ENCODE data around the gene SHH.

SHH gene

DNA sequence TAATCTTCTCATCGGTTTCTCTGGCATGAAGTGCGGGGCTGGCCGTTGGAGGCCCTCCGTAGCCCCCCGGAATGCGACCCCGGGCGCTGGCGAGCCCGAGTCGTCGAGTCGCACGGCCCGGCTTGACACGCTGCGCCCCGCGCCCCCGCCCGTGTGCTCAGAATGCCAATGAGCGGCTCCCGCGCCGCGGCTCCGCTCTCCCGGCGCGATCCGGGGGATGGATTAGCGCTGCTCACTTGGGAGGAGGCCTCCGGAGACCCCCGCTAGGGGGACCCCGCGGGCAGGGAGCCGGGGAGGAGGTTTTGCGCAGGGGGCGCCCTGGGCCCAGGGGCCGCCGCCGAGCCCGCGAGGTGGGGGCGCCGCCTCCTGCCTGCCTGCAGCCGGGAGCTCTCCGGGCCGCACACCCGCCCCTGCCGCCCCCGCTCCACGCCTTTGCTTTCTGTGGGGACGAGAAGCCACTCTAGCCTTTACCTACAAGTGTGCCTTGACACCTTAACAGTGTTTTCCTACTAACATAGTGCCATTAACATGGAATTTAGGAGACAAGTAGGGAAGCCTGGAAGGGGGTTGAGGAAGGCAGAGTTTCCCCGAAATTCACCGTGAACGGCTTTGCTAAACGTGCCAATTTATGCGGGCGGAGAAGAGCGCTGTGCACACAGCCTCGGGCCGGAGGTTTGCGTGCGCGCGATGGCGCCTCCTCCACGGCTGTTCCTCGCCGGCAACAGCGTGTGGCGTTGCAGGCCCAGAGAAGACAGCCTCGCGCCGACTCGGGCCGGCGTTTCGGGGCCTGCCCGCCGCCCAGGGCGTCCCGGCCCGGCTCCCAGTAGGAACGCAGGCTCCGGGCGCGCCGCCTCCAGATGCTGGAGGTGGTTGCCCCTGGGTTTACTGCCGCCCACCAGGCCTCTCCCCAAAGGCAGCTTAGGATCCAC is 7.1 kb downstream of the SHH start:
- DNase-seq = peak; percentile 72

DNA sequence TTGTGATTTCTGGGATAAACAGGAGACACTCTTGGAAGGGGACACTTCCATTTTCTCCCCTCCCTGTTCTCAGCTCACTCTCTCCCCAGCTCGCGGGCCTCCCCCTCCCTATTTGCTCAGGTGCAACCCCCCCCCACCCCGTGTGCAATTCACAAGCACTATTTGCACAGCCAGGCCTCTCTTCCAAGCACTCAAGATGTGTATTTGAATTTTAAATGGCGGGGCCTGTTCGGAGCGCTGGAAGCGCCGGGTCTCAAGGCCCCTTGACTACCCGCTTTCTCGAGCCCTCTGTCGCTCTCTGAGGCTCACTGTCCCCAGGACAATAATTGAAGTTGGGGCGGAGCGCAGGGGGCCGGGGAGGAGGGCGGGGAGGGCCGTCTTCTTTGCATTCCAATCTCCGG is 7.8 kb downstream of the SHH start:
- peak; percentile 43 for DNase-seq

DNA sequence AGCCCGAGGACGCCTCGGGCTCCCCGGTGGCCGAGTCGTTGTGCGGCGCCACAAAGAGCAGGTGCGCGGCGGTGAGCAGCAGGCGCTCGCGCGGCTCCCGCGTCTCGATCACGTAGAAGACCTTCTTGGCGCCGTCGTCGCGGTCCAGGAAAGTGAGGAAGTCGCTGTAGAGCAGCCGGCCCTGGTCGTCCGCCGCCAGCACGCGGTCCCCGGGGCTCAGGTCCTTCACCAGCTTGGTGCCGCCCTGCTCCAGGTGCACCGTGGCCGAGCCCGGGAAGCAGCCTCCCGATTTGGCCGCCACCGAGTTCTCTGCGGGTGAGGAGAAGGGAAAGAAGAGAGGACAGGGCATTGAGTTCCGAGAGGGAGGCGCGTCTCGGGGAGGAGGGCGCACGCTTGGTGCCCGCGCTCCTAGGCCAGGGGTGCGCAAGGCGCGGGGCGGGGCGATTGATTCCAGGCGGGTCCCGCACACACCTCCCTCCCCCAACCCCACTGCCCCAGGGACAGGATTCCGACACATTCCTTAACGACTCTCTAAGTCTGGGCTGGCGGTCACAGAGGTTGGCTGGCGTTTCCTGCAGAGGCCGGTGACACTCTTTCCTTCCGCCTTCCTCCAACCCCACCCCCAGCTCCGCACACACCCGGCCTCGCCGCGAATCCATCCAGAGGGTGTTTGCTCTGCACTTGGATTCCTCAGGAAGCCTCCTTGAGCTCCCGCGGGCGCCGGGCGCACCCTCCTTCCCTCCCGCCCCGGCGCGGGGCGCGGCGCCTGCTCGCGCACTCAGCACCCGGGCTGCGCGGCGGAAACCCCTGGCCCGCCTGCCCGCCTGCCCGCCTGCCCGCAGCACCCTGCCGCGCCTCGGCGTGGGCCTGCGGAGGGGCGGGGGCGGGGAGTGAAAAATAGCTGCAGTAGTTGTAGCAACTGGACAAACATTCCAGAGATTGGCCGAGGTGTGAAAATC is 8.6 kb downstream of the SHH start:
- DNase-seq = peak; percentile 65

DNA sequence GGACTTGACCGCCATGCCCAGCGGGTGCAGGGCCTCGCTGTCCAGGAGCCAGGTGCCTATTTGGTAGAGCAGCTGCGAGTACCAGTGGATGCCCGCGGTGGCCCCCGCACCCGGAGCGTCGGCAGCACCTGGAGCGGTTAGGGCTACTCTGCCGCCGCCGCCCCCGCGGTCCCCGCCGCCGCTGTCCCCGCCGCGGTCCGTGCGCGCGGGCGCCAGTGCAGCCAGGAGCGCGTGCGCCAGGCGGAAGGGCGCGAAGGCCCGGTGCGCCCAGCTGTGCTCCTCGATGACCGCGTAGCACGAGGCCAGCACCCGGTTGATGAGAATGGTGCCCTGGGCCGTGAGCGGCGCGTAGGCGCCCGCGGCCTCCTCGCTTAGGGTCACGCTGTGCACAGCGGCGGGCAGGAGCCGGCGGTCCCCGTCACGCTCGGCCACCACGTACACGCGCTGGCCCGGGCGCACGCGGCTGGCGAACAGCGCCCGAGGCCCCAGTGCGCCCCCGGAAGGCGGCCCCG is 9.3 kb downstream of the SHH start:
- no peak for DNase-seq

DNA sequence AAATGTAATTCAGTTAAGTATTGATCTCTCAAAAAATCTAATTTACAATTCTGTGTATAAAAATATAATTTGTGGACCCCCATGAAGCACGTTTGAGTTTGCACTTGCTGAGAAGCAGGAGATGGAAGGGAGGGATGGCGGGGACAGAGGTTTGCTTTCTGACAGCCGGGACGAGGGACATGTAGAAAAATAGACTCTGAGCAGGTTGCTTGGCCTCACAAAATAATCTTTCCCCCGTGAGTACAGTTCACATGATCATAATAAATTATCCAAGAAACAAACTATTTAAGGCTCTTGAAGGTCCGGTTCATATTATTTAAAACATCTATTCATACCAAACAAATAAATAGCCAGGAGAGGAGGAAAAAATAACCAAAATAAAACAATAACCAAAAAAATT is 10.0 kb downstream of the SHH start:
- DNase-seq = no peak

DNA sequence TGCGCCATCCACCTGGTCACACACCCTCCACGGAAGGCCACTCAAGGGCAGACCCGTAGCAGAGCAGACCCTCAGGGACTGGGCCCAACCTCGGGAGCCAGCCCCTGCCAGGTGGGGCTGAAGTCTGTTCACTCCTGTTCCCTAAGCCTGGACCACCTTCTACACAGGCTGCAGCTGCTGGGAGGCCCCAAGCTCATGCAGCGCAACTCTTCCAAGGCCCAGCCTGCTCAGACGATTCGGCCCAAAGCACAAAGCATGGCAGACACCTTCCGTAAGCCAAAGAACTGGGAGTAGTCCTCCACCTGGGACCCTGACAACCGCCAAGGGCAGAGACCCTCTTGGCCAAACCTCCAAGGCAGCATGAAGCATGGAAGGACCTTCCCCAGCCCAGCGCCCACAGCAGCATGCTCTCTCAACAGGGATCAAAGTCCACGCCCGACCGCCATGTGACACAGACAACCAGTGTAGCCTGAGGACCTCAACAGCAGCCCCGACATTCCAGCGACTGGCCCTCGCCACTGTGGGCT is 11.5 kb downstream of the SHH start:
- DNase-seq = no peak

DNA sequence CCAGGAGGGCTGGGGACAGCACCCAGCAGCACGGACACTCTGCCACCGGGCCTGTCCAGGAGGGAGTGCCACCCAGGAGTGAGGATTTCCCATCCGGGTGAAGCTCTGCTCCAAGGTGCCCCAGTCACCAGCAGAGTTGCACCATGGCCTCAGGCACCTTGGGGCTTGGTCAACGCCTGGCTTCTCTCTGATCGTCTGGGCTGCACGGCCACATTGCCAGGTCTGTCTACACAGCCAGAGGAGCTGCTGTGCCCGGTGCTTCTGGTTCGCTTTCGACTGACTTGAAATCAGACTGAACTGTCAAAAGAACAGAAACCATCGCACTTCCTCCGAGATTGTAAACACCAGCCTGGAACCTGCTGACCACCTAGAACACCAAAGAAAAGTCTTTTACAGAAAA is 12.0 kb downstream of the SHH start:
- no peak for DNase-seq

DNA sequence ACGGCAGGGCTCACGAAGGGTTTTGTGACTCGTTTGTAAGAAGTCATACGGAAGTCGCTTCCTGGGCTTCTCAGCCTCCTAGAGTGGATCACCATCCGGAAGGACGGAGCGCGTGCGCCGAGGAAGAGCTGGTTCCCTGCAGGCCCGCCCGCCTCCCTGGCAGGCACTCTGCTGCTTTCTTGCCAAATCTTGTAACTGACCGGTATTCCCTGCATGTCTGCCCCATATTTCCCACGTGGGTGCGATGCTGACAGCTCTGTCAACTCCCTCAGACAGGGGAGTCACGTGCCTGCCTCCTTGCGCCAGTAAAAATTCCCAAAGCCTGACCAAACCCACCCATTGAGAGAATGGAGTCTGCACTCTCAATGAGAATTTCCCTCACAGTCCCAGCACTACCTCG is 12.7 kb downstream of the SHH start:
- no peak for DNase-seq

DNA sequence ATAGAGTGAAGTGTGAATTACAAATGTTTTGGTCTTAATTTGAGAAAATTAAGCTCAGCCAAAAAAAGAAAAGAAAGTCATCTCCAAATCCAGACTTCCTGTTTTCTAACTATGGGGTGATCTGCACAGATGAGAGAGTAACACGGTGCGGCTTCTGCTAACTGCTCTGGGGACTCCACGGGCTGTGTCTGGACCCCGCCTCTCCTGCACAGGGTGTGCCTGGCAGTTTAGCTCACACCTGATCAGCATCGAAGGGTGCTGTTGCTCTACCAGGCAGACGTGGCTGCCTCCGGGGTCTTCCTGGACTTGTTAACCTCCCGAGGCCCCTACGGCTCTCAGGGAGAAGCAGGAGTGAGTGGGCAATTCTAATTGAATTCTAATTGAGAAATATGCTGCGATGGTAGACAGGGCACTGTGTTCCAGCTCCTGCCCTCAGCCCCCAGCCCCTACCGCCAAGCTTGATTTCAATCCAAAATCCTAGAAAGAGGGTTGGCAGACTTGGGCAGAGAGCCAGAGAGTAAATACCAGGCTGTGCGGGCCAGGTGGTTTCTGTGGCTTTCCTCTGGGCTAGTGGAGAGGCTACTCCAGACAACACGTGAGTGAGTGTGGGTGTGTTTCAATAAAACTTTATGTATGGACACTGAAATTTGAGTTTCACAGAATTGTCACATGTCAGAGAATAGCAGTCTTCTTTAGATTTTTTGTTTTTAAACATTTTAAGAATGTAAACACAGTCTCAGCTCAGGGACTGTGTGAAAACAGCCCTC is 13.4 kb downstream of the SHH start:
- no peak for DNase-seq

DNA sequence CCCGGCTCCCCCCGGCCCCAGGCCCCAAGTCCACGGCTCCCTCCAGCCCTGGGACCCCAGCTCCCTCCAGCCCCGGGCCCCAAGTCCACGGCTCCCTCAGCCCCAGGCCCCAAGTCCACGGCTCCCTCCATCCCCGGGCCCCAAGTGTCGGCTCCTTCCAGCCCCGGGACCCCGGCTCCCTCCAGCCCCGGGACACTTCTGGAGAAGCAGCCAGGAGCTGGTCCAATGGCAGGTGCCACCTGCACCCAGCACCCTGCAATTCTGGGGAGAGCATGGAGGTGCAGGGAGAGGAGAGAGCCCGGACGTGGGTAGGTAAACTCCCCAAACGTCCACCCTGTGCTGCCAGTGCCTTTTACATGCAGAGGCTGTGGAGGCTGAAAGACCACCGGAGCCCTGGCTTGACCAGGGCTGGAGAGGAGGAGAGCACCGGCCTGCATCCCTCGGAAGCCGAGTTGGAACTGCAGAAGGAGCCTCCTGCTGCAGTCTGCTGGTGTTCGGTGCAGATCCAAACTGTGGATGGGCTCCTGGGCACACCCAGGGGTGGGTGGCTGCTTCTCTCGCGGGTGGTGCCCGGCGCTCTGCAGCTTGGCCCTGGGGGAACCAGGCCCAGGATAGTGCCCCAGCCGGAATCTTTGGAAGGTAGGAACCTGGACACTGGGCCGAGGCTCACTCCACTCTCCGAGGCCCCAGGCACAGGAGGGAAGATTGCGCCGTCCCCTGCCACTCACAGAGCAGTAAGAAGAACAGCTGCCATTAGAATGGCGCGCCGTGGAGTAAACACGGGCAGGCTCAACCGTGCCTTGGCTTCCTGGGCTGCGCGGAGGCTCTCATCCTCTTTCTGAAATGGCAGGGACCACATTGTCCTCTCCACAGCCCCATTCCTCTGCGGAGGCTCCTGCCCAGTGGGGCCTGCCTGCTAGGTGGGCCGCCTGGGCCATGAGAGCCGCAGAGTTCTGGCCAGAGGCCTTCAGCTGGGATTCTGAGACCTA is 14.7 kb downstream of the SHH start:
- DNase-seq = no peak

DNA sequence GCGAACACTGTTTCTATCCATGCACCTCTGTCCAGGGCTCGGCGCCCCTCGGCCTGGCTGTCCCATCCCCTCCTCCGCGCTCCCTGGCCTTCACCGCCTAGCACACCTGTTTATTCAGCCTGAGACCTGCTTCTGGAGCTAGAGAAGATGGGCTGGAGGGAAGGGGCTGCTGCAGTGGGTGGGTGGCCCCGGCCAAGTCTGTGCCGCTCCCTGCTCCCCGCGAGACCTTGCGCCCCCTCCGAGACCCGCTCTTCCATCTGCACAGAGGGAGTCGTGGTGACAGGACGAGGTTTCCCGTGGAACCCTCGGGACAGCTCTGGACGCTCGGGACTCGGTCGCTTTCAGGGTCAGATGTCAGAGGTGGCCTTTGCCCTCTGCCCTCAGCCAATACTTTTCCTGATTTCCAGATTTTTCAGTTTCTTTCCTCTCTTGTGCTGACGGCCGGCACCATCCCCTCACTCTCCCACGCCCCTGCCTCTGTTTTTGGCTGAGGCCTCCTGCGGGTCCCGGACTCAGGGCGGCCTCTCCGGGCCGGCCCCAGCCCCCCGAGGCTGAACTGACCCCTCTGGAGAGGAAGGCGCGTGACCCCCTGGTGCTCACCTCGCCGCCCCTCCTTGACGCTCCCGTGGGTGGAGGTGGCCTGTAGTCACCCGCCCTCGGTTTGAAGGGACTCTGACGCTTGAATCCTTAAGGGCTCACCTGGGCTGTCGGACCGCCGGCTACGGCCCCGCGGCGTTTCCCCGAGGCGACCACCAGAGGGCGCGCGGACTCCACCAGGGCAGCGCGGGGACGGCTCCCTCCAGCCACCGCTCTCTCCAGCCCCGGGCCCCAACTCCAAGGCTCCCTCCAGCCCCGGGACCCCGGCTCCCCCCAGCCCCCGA is 15.6 kb downstream of the SHH start:
- peak; percentile 73 for DNase-seq

DNA sequence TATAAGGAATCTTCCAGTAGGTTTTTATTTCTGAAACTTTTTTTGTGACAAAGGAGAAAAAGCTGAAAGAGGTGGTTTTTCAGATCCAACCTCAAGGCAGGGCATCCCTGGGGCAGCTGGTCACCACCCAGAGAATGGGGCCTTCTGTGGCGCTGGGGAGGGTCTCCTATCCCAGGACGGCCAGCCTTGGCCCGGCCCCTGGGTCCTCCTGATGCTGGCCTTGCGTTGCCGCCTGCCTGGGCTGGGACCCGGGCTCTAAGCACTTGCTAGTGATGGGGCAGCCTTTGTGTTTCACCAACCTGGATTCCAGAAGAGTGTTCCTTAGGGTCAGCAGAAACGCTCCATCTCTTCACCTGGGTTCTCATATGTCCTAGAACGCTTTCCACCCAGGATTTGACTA is 16.3 kb downstream of the SHH start:
- no peak for DNase-seq

DNA sequence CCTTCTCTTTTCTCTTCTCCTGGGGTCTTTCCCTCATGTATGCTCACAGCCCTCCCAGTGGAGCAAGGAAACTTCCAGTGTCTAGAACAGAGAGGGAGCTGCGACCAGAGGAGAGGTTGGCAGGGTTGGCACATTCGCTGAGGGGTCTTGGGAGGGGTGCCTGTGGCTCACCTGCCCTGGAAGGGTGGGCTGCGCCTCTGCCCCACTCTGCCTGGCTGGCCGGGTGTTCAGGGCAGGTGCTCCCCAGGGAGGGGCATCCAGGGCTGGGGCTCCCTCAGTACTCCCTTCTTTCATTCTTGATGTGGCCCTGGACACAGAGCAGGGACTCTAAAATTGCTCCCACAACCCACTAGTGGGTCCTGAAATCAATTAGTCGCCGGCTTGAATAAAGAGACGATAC is 16.9 kb downstream of the SHH start:
- DNase-seq = no peak

DNA sequence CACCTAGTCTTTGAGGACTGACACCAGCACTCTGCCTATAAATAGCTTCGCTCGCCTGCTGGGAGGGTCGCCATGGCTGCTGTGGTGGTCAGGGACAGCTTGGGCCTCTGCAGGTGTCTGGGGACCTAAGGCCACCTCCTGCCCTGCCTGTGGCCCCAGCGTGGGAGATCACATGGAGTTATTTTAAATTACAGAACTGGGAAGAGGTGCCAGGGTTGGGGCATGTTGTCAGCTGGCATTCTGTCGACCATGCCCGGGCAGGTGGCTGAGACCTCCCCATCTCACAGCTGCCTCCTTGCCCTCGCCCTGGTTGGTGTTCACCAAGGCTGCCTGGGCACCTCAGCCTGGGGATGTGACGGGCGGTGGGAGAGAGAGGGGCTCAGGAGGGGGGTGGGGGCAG is 18.1 kb downstream of the SHH start:
- DNase-seq = no peak

DNA sequence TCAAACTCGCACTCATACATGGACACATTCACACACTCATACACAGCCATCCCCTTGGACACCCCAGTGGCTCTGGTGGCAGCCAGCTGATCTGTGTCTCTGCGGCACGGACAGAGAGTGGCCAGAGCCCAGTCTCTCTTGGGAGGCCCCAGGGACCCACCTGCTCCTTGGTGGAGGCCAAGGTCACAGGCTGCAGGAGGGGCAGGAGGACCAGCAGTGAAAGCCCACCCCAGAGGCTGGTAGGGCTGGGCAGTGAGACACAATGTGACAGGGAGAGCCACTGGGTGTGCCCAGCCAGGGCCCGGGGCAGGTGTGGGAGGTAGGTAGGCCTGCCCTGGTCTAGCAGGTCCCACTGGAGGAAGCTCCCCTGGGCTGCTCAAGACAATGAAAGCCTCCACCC is 18.5 kb downstream of the SHH start:
- no peak for DNase-seq

DNA sequence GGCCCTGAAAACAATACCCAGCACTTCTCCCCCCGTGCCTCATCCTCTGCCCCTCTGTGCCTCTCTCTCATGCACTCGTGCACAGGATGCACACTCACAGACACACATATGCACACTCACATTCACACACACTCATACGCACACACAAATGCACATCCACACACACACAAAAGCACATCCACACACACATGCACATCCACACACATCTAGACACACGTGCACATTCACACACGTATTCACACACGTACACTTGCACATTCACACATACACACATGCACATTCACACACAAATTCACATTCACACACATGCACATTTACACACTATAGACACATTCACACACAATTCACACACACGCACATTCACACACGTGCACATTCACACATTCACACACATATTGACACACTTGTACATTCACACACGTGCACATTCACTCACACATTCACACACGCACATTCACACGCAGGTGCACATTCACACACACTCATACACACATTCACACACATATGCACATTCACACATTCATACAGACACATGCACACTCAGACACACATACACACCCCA is 19.2 kb downstream of the SHH start:
- DNase-seq = no peak

DNA sequence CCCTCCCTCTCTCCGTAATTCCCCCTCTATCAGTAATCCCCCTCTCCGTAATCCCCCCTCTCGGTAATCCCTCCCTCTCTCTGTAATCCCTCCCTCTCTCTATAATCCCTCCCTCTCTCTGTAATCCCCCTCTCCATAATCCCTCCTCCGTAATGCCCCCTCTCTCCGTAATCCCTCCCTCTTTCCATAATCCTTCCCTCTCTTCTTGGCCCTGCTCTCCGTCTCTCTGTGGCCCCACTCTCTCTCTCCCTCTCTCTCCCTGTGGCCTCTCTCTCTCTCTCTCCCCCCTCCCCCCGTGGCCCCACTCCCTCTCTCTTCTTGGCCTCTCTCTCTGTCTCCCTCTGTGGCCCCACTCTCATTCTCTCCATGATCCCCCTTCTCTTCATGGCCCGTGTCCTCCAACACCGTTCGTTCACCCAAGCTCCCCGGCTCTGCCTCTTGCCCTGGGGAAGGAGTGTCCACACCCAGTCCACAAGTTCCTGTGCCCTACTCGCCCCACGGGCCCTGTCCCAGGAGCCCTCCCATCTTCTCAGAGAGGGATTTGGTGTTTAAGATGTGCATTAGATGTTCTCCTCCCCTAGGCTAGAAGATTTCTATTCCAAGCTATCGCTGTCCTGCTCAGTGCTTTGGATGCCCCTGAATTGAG is 19.8 kb downstream of the SHH start:
- DNase-seq = no peak

DNA sequence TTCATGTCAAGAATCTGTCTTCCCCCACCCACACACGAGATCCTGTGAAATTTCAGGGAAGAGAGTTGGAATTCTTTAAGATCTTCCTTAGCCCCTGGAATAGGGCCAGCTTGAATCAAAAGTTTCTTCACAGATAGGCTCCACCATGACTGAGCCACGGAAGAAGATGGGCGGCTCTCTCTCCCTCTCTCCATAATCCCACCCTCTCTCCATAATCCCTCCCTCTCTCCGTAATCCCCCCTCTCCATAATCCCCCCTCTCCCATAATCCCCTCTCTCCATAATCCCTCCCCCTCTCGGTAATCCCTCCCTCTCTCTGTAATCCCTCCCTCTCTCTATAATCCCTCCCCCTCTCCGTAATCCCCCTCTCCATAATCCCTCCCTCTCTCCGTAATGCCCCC is 20.4 kb downstream of the SHH start:
- DNase-seq = peak; percentile 39

DNA sequence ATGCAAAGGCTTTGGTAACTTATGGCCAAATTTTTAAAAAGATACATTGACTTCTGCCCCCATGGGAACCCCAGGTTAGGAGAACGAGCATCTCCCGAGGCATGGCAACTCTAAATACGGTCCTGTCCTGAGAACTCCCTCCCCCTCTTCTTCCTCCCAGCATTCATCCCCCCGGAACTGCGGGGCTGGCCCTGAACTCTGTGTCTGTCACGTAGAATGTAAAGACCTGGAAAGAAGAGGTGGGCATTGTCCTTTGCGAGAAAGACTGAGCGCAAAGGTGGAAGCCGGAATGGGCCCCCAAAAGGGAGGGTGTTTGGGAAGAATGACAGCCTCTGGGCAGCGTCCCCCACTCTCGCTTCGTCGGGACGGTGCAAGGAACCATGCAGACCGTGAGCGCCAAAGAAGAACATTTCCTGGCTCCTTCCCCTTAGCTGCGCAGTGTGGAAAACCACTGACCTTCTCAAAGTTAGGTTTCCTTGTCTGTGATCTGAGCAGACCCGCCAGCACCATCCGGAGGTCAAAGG is 21.0 kb downstream of the SHH start:
- DNase-seq = no peak
